ENCODE data around the gene IFI27L2. TPM values are rescaled to one million over a fixed set of nuclear protein-coding genes. Genes with fewer than 3 reads are reported as not detected.

IFI27L2 gene
- total RNA-seq, 1 experiment from 2014 or later = 28.6 TPM

GRCh38 chr14:94100847-94101246, 28.6 kb downstream of the IFI27L2 start:
- Mint-ChIP-seq H3K9me3 (no peaks in the 10 kb centered on the region; a peak in 1 of 5 replicates), H3K27ac (peak overlapping the region in 1 of 3 experiments; percentile 73; a peak in 1 of 7 replicates), H3K36me3 (ENCODE audit: insufficient read depth in 1 of 3, low read depth in 3 of 3) (peaks cover 0 to 5% (median 1%) of the 10 kb centered on the region in 3 experiments; a peak in 2 of 7 replicates), H3K27me3 (ENCODE audit: low read depth) (no peaks in the 10 kb centered on the region), H3K4me3 (no peak overlapping the region), H3K4me1 (peaks cover 0 to 5% of the 10 kb centered on the region in 2 experiments; a peak in 1 of 4 replicates)
- H2AFZ ChIP-seq (ENCODE audit: low read length) = no peak overlapping the region
- no peak overlapping the region for H3K18ac ChIP-seq (ENCODE audit: insufficient read length, low read depth, low read length)
- H3K4ac ChIP-seq (ENCODE audit: low read depth, low read length) = no peak overlapping the region
- no peak overlapping the region for H2BK120ac ChIP-seq (ENCODE audit: low read depth, low read length, poor library complexity, severe bottlenecking)
- no peaks in the 10 kb centered on the region for H3K79me2 ChIP-seq (ENCODE audit: insufficient read depth, low read length)
- H2BK15ac ChIP-seq (ENCODE audit: low read depth, low read length) = no peak overlapping the region
- H4K8ac ChIP-seq (replicated peaks; ENCODE audit: insufficient read length, low read depth, low read length) = no peak overlapping the region
- no peak overlapping the region for H3K14ac ChIP-seq (ENCODE audit: insufficient read depth, low read length)
- H3K9ac ChIP-seq (ENCODE audit: extremely low read depth, insufficient read length, low read length) = no peak overlapping the region
- H2BK20ac ChIP-seq (ENCODE audit: low read depth, low read length, poor library complexity, severe bottlenecking) = no peak overlapping the region
- H3K4me2 ChIP-seq (ENCODE audit: insufficient read depth, insufficient read length, low read length) = no peak overlapping the region
- H3K9me3 ChIP-seq (ENCODE audit: control insufficient read depth, low read depth, low read length) = no peaks in the 10 kb centered on the region
- no peak overlapping the region for H4K5ac ChIP-seq (ENCODE audit: insufficient read length, low read depth, low read length)
- no peak overlapping the region for H3K56ac ChIP-seq (ENCODE audit: insufficient read length, low read depth, low read length)
- H3K23me2 ChIP-seq (ENCODE audit: insufficient read length, low read depth, low read length, poor library complexity, severe bottlenecking) = no peaks in the 10 kb centered on the region
- no peak overlapping the region for H2BK12ac ChIP-seq (ENCODE audit: insufficient read length, low read depth, low read length)
- no peak overlapping the region for H3K23ac ChIP-seq (ENCODE audit: insufficient read length, low read depth, low read length)
- no peaks in the 10 kb centered on the region for H3K79me1 ChIP-seq (ENCODE audit: insufficient read depth, low read depth, low read length, poor library complexity, severe bottlenecking)
- no peaks in the 10 kb centered on the region for H3K4me1 ChIP-seq (ENCODE audit: insufficient read depth, low read length)
- H3K27ac ChIP-seq (ENCODE audit: insufficient read length, low read depth, low read length) = no peak overlapping the region
- H2AK5ac ChIP-seq (ENCODE audit: insufficient read length, low read length) = no peak overlapping the region
- H3K27me3 ChIP-seq (ENCODE audit: insufficient read depth, low read length) = no peaks in the 10 kb centered on the region
- TF ChIP-seq CTCF (conservative IDR thresholded peaks at IDR 0.05) = no peak
- no peak overlapping the region for H2BK5ac ChIP-seq (ENCODE audit: insufficient read length, low read length)
- no peak overlapping the region for H4K91ac ChIP-seq (ENCODE audit: insufficient read length, low read depth, low read length)
- no peaks in the 10 kb centered on the region for H4K20me1 ChIP-seq (ENCODE audit: control insufficient read depth, insufficient read depth, insufficient read length)
- no peak overlapping the region for H3T11ph ChIP-seq (ENCODE audit: low read length)
- WGBS (ENCODE audit: extremely low coverage, insufficient read length, low lambda C conversion rate) = no CpG with 5 or more reads among the region's 4 CpGs
- DNase-seq = no peak
